HCT116 (cell line): ENCODE measurements around the gene ZNF619. TPM values are rescaled to one million over a fixed set of nuclear protein-coding genes. Genes with fewer than 3 reads are reported as not detected.

Source experiments
- ATAC-seq: fragments of 200-7000 bp; cut with Tn5 transposase; 2 replicates; pipeline ENCODE4 v1.9.1; 2020; ENCODE audit warnings: mild to moderate bottlenecking, moderate library complexity
- BruUV-seq: library from RNA; stranded (reverse); fragments of 400-500 nt; replicated peaks from 2 replicates; lab custom pipeline; 2021; lab: Mats Ljungman, UMichigan
- CTCF ChIA-PET: fragments of 300-600 bp; sonication (Branson Sonifier 250); formaldehyde crosslinking; loops from one replicate; lab custom pipeline; 2021; ENCODE audit warnings: antibody characterized with exemption; lab: Charles Lee
- POLR2A ChIA-PET: fragments of 300-600, 350-600 bp; sonication (Branson Sonifier 250); formaldehyde crosslinking; loops from one replicate; lab custom pipeline; 2021; ENCODE audit warnings: antibody characterized with exemption; lab: Charles Lee
- RAD21 ChIA-PET, 2 experiments: fragments of 300-600 bp; sonication (Branson Sonifier 250); formaldehyde crosslinking; loops; one replicate each; lab custom pipeline; 2023; ENCODE audit warnings: low total read pairs in 2 of 2; ENCODE audit not compliant: uncharacterized antibody in 2 of 2, unreplicated experiment in 2 of 2, low non-redundant PET in 1 of 2; lab: Charles Lee
- DNase-seq: peaks from one replicate; pipeline ENCODE4 v3.0.0-alpha.2; 2010; ENCODE audit warnings: low read depth, low spot score
- H2AFZ ChIP-seq: fragments of 200-600 bp; shearing (Covaris generic), sonication (generic); 2 replicates; pipeline ENCODE4 v1.6.1; 2017; ENCODE audit warnings: low read depth, mixed run types, mixed read lengths, antibody characterized with exemption, low read length; ENCODE audit not compliant: poor library complexity, severe bottlenecking
- H3K27ac ChIP-seq: 2 replicates; pipeline ENCODE4 v1.5.1; 2012; ENCODE audit warnings: low read depth, low read length
- H3K27me3 ChIP-seq: fragments of 200-600 bp; sonication (generic); 2 replicates; pipeline ENCODE4 v1.6.1; 2016; ENCODE audit warnings: mixed run types, low read length, mixed read lengths; ENCODE audit not compliant: insufficient read depth
- H3K36me3 ChIP-seq, 2 experiments: fragments of 200-500 bp in 1 of 2; fragments of 200-600 bp in 1 of 2; sonication (Bioruptor generic) in 1 of 2; sonication (generic) in 1 of 2; 2 replicates each; pipeline versions ENCODE4 v1.5.1 to v1.6.1; 2014 to 2016; ENCODE audit warnings: low read length in 2 of 2, inconsistent platforms in 1 of 2, mixed read lengths in 1 of 2, mixed run types in 1 of 2; ENCODE audit not compliant: insufficient read depth in 2 of 2, control insufficient read depth in 1 of 2
- H3K4me1 ChIP-seq, 2 experiments: fragments of 200-600 bp in 1 of 2; sonication (generic) in 1 of 2; 2 replicates each; pipeline versions ENCODE4 v1.5.1 to v1.6.1; 2012 to 2017; ENCODE audit warnings: low read length in 2 of 2, inconsistent platforms in 1 of 2, mild to moderate bottlenecking in 1 of 2, mixed read lengths in 1 of 2, mixed run types in 1 of 2, moderate library complexity in 1 of 2; ENCODE audit not compliant: insufficient read depth in 2 of 2, control insufficient read depth in 1 of 2
- H3K4me2 ChIP-seq: fragments of 200-600 bp; sonication (generic); 2 replicates; pipeline ENCODE4 v1.6.1; 2017; ENCODE audit warnings: mixed run types, low read length, mixed read lengths
- H3K4me3 ChIP-seq, 2 experiments: fragments of 200-600 bp in 1 of 2; sonication (generic) in 1 of 2; replicated peaks in 1 of 2; 2 replicates each; pipeline ENCODE4 v1.5.1; 2011 to 2016; ENCODE audit warnings: low read length in 2 of 2, control low read depth in 1 of 2, low read depth in 1 of 2, mild to moderate bottlenecking in 1 of 2, mixed read lengths in 1 of 2, mixed run types in 1 of 2
- H3K79me2 ChIP-seq: fragments of 200-600 bp; sonication (generic); 2 replicates; pipeline ENCODE4 v1.6.1; 2017; ENCODE audit warnings: mild to moderate bottlenecking, mixed run types, low read length, moderate library complexity, mixed read lengths; ENCODE audit not compliant: insufficient read depth
- H3K9ac ChIP-seq: fragments of 200-600 bp; sonication (generic); 2 replicates; pipeline ENCODE4 v1.6.1; 2016; ENCODE audit warnings: low read length, mixed read lengths
- H3K9me2 ChIP-seq: fragments of 200-600 bp; sonication (generic), shearing (Covaris generic); 2 replicates; pipeline ENCODE4 v1.6.1; 2017; ENCODE audit warnings: mixed run types, mild to moderate bottlenecking, moderate library complexity; ENCODE audit not compliant: insufficient read depth
- H3K9me3 ChIP-seq, 2 experiments: fragments of 200-500 bp in 1 of 2; fragments of 200-600 bp in 1 of 2; sonication (Bioruptor generic) in 1 of 2; sonication (generic) in 1 of 2; 2 replicates each; pipeline ENCODE4 v1.6.1; 2014 to 2017; ENCODE audit warnings: low read length in 2 of 2, mixed read lengths in 2 of 2, inconsistent platforms in 1 of 2, low read depth in 1 of 2, mild to moderate bottlenecking in 1 of 2, mixed run types in 1 of 2, moderate library complexity in 1 of 2; ENCODE audit not compliant: control insufficient read depth in 1 of 2, insufficient read depth in 1 of 2
- H4K20me1 ChIP-seq: fragments of 200-600 bp; sonication (generic), shearing (Covaris generic); 2 replicates; pipeline ENCODE4 v1.6.1; 2017; ENCODE audit warnings: mixed run types, mild to moderate bottlenecking, moderate library complexity; ENCODE audit not compliant: insufficient read depth
- CBX3 ChIP-seq: IDR thresholded peaks from 2 replicates; pipeline ENCODE4 v1.6.1; 2012; ENCODE audit warnings: low read depth
- CEBPB ChIP-seq: IDR thresholded peaks from 2 replicates; pipeline ENCODE4 v1.6.1; 2012; ENCODE audit warnings: low read depth
- ELF1 ChIP-seq: IDR thresholded peaks from 2 replicates; pipeline ENCODE4 v1.6.1; 2012; ENCODE audit warnings: low read depth, borderline replicate concordance
- EZH2 ChIP-seq: fragments of 200-600 bp; sonication (generic); IDR thresholded peaks from 2 replicates; pipeline ENCODE4 v1.6.1; 2017; ENCODE audit warnings: antibody characterized with exemption, mixed run types
- EZH2phosphoT487 ChIP-seq: fragments of 200-600 bp; IDR thresholded peaks from 2 replicates; pipeline ENCODE4 v1.6.1; 2018; ENCODE audit warnings: antibody characterized with exemption, borderline replicate concordance
- FOSL1 ChIP-seq: IDR thresholded peaks from 2 replicates; pipeline ENCODE4 v1.6.1; 2012; ENCODE audit warnings: low read depth
- JUND ChIP-seq: IDR thresholded peaks from 2 replicates; pipeline ENCODE4 v1.6.1; 2012
- POLR2A ChIP-seq: IDR thresholded peaks from 2 replicates; pipeline ENCODE4 v1.7.0; 2011; ENCODE audit warnings: borderline replicate concordance; ENCODE audit not compliant: insufficient read depth, insufficient read length; ENCODE audit errors: extremely low read depth
- POLR2AphosphoS5 ChIP-seq: IDR thresholded peaks from 2 replicates; pipeline ENCODE4 v1.6.1; 2011; ENCODE audit warnings: mild to moderate bottlenecking, low read depth, low read length, moderate library complexity
- RAD21 ChIP-seq: IDR thresholded peaks from 2 replicates; pipeline ENCODE4 v1.6.1; 2012; ENCODE audit warnings: low read depth, mild to moderate bottlenecking
- SIN3A ChIP-seq: IDR thresholded peaks from 2 replicates; pipeline ENCODE4 v1.6.1; 2012; ENCODE audit warnings: low read depth
- TCF7L2 ChIP-seq: IDR thresholded peaks from 2 replicates; pipeline ENCODE4 v1.7.0; 2011; ENCODE audit warnings: borderline replicate concordance, inconsistent platforms; ENCODE audit not compliant: insufficient read depth, insufficient read length; ENCODE audit errors: extremely low read depth
- YY1 ChIP-seq: IDR thresholded peaks from 2 replicates; pipeline ENCODE4 v1.6.1; 2011; ENCODE audit warnings: low read length, low read depth, moderate library complexity, mild to moderate bottlenecking; ENCODE audit not compliant: insufficient replicate concordance; ENCODE audit errors: extremely low read depth
- ZFX ChIP-seq: fragments of 450-650 bp; IDR thresholded peaks from 2 replicates; pipeline ENCODE4 v1.6.1; 2017
- ZNF274 ChIP-seq: fragments of 200-500 bp; sonication (Bioruptor generic); IDR thresholded peaks from 2 replicates; pipeline ENCODE4 v1.6.1; 2014; ENCODE audit warnings: mild to moderate bottlenecking, low read depth, low read length, inconsistent platforms
- intact Hi-C: fragments of 100-400 bp; cut with micrococcal nuclease; formaldehyde crosslinking; loops from 2 replicates; pipeline ENCODE4 v1.10.0; 2022
- total RNA-seq: library from RNA; stranded (reverse); gene quantifications from one replicate; pipeline ENCODE4 v1.2.1, GENCODE V29; 2021; ENCODE audit not compliant: unreplicated experiment
- TF ChIP-seq, protein P1 (sequence below), 3 experiments: fragments of 200-600 bp in 1 of 3; sonication (generic) in 1 of 3; IDR thresholded peaks in 2 of 3; conservative IDR thresholded peaks in 1 of 3; 2 replicates each; pipeline ENCODE4 v1.5.1; 2012 to 2017; ENCODE audit warnings: low read depth in 2 of 3, low read length in 2 of 3, antibody characterized with exemption in 1 of 3, borderline replicate concordance in 1 of 3, control low read depth in 1 of 3, mild to moderate bottlenecking in 1 of 3, mixed read lengths in 1 of 3, mixed run types in 1 of 3, moderate library complexity in 1 of 3; ENCODE audit not compliant: insufficient read depth in 1 of 3
- TF ChIP-seq, protein P2 (sequence below): IDR thresholded peaks from 2 replicates; pipeline ENCODE4 v1.6.1; 2012; ENCODE audit warnings: low read depth
- TF ChIP-seq, protein P3 (sequence below): IDR thresholded peaks from 2 replicates; pipeline ENCODE4 v1.6.1; 2012
- TF ChIP-seq, protein P4 (sequence below): IDR thresholded peaks from 2 replicates; pipeline ENCODE4 v1.6.1; 2012
- TF ChIP-seq, protein P5 (sequence below): IDR thresholded peaks from 2 replicates; pipeline ENCODE4 v1.6.1; 2011; ENCODE audit warnings: mild to moderate bottlenecking, low read length, moderate library complexity; ENCODE audit not compliant: insufficient replicate concordance; ENCODE audit errors: extremely low read depth

The ZNF619 gene
- total RNA-seq, 1 experiment from 2014 or later: 7.3 TPM

DNA sequence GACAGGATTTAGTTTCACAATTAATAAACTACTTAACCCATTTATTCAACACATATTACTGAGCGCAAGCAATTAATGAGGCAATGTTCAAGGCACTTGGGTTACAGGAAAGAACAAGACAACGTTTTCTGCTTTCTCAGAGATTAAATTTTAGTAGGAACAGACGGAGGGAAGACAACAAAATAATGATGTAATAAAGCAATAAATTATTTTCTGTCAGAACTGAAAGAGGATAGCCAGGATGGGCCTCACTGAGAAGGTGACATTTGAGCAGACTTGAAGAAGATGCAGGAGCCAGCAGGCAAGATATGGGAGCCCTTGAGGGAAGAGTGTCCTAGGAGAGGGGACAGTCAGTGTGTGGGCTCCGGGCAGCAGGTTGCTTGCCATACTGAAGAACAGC is 31.0 kb upstream of the ZNF619 start:
- no peak for ATAC-seq
- intact Hi-C loops: no loop called here
- POLR2A ChIA-PET: no interaction called here
- TF ChIP-seq POLR2AphosphoS5 (no peak), EZH2 (no peak), ZFX (no peak), CEBPB (no peak), ELF1 (no peak), POLR2A (no peak), TCF7L2 (no peak), RAD21 (no peak), JUND (no peak), SIN3A (no peak), ZNF274 (no peak), FOSL1 (no peak), YY1 (no peak), EZH2phosphoT487 (no peak), CBX3 (no peak)
- TF ChIP-seq, protein P1, sequence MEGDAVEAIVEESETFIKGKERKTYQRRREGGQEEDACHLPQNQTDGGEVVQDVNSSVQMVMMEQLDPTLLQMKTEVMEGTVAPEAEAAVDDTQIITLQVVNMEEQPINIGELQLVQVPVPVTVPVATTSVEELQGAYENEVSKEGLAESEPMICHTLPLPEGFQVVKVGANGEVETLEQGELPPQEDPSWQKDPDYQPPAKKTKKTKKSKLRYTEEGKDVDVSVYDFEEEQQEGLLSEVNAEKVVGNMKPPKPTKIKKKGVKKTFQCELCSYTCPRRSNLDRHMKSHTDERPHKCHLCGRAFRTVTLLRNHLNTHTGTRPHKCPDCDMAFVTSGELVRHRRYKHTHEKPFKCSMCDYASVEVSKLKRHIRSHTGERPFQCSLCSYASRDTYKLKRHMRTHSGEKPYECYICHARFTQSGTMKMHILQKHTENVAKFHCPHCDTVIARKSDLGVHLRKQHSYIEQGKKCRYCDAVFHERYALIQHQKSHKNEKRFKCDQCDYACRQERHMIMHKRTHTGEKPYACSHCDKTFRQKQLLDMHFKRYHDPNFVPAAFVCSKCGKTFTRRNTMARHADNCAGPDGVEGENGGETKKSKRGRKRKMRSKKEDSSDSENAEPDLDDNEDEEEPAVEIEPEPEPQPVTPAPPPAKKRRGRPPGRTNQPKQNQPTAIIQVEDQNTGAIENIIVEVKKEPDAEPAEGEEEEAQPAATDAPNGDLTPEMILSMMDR (IDR thresholded peaks at IDR 0.05 in 2 of 3, conservative IDR thresholded peaks at IDR 0.05 in 1 of 3; ENCODE audit: borderline replicate concordance in 1 of 3, insufficient read depth in 1 of 3, low read depth in 2 of 3, low read length in 2 of 3): no peak
- TF ChIP-seq, protein P2, sequence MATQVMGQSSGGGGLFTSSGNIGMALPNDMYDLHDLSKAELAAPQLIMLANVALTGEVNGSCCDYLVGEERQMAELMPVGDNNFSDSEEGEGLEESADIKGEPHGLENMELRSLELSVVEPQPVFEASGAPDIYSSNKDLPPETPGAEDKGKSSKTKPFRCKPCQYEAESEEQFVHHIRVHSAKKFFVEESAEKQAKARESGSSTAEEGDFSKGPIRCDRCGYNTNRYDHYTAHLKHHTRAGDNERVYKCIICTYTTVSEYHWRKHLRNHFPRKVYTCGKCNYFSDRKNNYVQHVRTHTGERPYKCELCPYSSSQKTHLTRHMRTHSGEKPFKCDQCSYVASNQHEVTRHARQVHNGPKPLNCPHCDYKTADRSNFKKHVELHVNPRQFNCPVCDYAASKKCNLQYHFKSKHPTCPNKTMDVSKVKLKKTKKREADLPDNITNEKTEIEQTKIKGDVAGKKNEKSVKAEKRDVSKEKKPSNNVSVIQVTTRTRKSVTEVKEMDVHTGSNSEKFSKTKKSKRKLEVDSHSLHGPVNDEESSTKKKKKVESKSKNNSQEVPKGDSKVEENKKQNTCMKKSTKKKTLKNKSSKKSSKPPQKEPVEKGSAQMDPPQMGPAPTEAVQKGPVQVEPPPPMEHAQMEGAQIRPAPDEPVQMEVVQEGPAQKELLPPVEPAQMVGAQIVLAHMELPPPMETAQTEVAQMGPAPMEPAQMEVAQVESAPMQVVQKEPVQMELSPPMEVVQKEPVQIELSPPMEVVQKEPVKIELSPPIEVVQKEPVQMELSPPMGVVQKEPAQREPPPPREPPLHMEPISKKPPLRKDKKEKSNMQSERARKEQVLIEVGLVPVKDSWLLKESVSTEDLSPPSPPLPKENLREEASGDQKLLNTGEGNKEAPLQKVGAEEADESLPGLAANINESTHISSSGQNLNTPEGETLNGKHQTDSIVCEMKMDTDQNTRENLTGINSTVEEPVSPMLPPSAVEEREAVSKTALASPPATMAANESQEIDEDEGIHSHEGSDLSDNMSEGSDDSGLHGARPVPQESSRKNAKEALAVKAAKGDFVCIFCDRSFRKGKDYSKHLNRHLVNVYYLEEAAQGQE: no peak
- TF ChIP-seq, protein P3, sequence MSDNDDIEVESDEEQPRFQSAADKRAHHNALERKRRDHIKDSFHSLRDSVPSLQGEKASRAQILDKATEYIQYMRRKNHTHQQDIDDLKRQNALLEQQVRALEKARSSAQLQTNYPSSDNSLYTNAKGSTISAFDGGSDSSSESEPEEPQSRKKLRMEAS: no peak
- TF ChIP-seq, protein P4, sequence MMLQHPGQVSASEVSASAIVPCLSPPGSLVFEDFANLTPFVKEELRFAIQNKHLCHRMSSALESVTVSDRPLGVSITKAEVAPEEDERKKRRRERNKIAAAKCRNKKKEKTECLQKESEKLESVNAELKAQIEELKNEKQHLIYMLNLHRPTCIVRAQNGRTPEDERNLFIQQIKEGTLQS: no peak
- TF ChIP-seq, protein P5, sequence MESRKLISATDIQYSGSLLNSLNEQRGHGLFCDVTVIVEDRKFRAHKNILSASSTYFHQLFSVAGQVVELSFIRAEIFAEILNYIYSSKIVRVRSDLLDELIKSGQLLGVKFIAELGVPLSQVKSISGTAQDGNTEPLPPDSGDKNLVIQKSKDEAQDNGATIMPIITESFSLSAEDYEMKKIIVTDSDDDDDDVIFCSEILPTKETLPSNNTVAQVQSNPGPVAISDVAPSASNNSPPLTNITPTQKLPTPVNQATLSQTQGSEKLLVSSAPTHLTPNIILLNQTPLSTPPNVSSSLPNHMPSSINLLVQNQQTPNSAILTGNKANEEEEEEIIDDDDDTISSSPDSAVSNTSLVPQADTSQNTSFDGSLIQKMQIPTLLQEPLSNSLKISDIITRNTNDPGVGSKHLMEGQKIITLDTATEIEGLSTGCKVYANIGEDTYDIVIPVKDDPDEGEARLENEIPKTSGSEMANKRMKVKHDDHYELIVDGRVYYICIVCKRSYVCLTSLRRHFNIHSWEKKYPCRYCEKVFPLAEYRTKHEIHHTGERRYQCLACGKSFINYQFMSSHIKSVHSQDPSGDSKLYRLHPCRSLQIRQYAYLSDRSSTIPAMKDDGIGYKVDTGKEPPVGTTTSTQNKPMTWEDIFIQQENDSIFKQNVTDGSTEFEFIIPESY: no peak
- TF ChIP-seq, all 23 proteins: peak for 0
- no peaks in the 10 kb centered on the region for H3K27me3 ChIP-seq
- no peaks in the 10 kb centered on the region for H4K20me1 ChIP-seq
- no peaks in the 10 kb centered on the region for H3K9me2 ChIP-seq
- DNase-seq: no peak
- H3K4me1 ChIP-seq: no peaks in the 10 kb centered on the region
- H3K79me2 ChIP-seq: no peaks in the 10 kb centered on the region
- CTCF ChIA-PET: no interaction called here
- H3K9ac ChIP-seq: no peak overlapping the region
- H3K4me2 ChIP-seq: no peak overlapping the region
- no peak overlapping the region for H2AFZ ChIP-seq
- no peak overlapping the region for H3K4me3 ChIP-seq
- no peaks in the 10 kb centered on the region for H3K9me3 ChIP-seq
- H3K27ac ChIP-seq: no peak overlapping the region
- no peaks in the 10 kb centered on the region for H3K36me3 ChIP-seq
- no TSS peak for BruUV-seq
- RAD21 ChIA-PET: no interaction called here
